Fibroblast of skin of left biceps (primary cell): ENCODE data around the gene GABRR3.
A peak's percentile ranks its signal among the peaks of the same experiment; 100 is the strongest.

Experiments
- DNase-seq, 2 experiments: peaks; one replicate each; pipeline ENCODE4 v3.0.0-alpha.2; 2013; ENCODE audit warnings: low read depth in 2 of 2

Gene GABRR3

GRCh38 chr3:98035208-98035607 is at the start of gene GABRR3:
TSS of gene GABRR3 (minus strand) at chr3:98035315. CDS start at chr3:98034987, 328 bp downstream.
- no peak for DNase-seq

- no peak for DNase-seq
Measured at GRCh38 chr3:98073486-98073885, 38.4 kb upstream of the GABRR3 start.

- DNase-seq, result no peak
Measured at GRCh38 chr3:98070840-98071239, 35.7 kb upstream of the GABRR3 start.

DNA sequence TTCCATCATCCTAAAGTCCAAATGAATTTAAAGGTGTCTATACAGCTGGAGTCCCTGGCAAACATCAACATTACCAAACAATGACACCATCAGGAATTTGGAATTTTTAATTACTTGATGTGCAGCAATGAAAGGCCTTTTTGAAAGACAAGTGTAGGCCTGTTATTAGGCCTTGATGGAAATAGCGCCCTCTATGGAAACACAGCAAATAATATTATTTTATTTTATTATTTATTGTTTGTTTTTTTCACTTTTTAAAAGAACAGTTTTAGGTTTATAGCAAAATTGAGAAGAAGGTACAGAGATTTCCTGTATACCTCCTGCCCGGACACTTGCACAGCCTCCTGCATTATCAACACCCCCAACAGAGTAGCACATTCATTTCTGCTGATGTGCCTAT is 33.7 kb upstream of the GABRR3 start:
- DNase-seq, result no peak

- DNase-seq, result no peak
Measured at GRCh38 chr3:98058244-98058960, 23.3 kb upstream of the GABRR3 start.

- no peak for DNase-seq
Measured at GRCh38 chr3:98057631-98058030, 22.5 kb upstream of the GABRR3 start.

- no peak for DNase-seq
Measured at GRCh38 chr3:98056035-98056434, 20.9 kb upstream of the GABRR3 start.

GRCh38 chr3:98049271-98049670 is 14.2 kb upstream of the GABRR3 start:
- no peak for DNase-seq

DNA sequence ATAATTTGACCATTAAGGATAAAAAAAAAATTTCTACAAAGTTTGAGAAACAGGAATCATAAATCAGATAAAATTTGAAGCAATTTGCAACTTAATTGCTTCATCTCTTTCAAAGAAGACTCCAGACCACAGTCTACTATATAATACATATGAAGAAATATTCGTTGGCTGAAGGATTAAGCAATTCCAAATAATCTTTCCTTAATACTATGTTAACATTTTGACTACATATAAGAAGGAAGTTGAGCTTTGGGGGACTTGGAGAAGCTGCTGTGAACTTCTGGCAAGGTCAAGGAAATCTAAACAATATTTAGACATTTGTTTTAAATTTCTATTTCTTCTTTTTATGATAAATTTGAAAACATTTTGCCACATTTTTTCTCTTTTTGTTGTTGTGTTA is 13.5 kb upstream of the GABRR3 start:
- no peak for DNase-seq

GRCh38 chr3:98041350-98041749 is 6.2 kb upstream of the GABRR3 start:
- DNase-seq, result no peak

DNA sequence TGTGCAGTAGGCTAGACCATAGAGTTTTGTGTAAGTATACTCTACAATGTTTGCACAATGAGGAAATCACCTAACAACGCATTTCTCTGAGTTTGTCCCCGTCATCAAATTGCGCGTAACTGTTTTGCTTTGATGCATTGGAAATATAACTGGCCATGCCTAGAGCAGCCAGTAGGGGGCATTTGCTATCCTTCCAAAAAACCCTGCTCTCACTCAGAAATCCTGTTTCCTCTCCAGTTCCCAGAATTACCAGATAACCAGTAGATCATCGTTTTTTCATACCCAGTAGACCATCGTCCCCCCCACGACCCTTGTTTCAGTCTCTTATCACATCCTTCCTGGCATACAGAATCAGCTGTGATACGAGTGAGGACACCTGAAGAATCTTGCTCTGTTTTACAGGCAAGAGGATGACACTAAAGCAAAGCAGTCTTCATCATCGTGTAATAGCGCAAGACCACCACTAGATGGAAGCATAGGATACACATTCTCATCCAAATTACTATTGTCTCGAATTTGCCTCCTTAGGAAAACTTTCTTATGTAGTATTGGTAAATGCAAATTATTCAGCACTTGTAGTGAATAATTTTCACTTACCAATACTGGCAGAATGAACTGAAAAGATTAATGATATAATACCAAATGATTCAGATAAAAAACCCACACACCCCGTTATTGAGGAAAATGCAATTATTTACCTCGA is 4.4 kb upstream of the GABRR3 start:
- DNase-seq, result peak; percentile 49 to 51

GRCh38 chr3:98038876-98039275 is 3.8 kb upstream of the GABRR3 start:
- DNase-seq, result no peak

- DNase-seq, result no peak
Measured at GRCh38 chr3:98038286-98038685, 3.2 kb upstream of the GABRR3 start.

DNA sequence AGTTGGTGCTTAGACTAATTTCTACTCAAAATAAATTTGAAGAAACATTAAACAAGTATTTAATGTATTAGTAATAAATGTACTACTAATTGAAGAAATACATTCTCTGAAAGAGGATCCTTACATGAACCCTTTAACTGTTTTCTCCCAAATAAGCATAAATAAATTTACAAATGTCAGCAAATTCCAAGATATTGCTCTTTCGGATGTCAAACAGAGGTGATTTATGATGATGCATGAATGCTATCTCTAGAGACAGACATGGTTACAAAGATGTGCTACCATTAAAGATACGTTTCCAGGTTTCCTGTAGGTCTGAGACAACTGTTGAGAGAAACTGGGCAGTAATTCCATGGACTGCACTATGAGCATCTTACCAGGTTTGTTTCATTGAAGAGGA is 629 bp downstream of the GABRR3 start:
- no peak for DNase-seq

DNA sequence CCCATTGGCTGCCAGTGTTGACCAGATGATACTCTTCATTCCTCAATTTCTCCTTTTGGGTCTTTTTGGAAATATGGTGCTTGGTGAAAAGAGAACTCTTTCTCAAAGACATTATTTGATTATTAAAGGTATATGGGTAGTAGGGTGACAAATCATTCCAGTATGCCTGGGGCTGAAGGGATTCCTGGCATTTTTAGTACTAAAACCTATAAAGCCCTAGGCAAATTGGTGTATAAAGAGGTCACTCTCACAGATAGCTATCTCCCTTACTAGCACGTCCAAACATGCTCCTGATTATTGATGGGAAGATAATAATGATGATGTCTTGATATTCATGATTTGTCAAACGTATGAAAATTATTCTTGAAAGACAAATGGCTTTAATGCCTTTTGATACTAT is 1.1 kb downstream of the GABRR3 start:
- DNase-seq, result no peak

GRCh38 chr3:98032904-98033303 is 2.2 kb downstream of the GABRR3 start:
- no peak for DNase-seq

- no peak for DNase-seq
Measured at GRCh38 chr3:98032265-98032664, 2.9 kb downstream of the GABRR3 start.

DNA sequence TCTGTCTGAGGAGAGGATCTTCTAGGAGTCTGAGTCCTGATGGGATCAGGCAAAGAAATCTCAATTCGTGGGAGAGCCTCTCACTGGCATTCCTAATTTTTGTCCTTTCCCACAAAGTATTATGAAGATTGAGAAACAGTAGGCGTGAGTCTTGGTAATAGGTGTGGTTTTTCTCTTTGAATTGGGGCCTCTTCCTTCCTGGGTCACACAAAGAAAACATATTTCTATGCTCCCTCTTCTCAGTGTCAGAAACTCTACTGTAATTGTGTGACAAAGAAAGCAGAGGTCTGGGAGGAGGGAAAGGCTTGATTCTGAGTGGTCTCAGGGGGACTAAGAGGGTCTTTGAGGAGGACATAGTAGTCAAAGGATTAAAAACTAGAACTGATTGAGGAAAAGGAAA is 6.0 kb downstream of the GABRR3 start:
- no peak for DNase-seq

GRCh38 chr3:98027085-98027446 is 8.0 kb downstream of the GABRR3 start:
- no peak for DNase-seq

- DNase-seq, result no peak
Measured at GRCh38 chr3:98026425-98027084, 8.6 kb downstream of the GABRR3 start.

- DNase-seq, result no peak
Measured at GRCh38 chr3:98025392-98025945, 9.6 kb downstream of the GABRR3 start.

DNA sequence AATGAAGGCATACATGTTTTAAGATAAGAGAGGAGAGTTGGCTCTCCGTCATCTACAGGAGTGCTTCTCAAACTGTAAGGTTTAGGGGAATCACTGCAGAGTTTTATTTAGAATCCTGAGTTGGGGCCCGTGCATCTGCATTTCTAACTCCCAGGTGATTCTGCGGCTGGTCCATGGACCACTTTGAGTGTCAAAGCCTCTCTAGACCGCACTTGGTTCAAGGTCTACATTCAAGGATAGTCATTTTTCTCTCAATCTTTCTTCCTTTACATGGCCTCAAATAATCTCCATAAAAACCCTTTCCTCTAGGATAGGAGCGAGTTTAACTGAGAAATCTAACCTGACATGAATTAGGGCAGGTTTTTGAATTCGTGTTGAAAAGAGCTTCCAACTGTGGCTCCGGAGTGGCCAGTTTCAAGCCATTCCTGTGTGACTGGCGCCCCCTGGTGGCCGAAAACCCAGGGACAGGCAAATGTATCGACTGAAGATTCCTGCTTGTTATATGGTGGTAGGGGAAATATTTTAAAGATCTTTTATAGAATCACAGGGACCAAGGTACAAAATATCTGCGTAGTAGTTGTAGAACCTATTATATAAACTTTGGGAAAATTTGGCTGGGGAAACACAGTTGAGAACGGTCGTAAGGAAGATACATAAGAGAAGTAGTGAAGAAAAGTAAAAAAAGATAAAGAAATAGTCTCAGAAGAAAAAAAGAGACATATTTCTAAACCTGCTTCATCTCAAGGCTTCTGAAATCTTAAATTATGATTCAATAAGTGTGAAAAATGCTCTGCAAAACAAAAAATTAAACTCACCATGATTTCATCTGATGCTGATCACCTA is 11.9 kb downstream of the GABRR3 start:
- peak; percentile 22 to 35 for DNase-seq
